Mammary epithelial cell (primary cell): Measurements from ENCODE around the gene CTIF.

Source experiments
- CTCF ChIP-seq, 2 donors: IDR thresholded peaks in 1 of 2; conservative IDR thresholded peaks in 1 of 2; 2 replicates each; pipeline ENCODE4 v1.5.1; 2011 to 2012; ENCODE audit warnings: inconsistent platforms in 2 of 2, low read length in 2 of 2, mild to moderate bottlenecking in 2 of 2, control low read depth in 1 of 2, low read depth in 1 of 2; ENCODE audit not compliant: insufficient read depth in 1 of 2; ENCODE audit errors: extremely low read depth in 1 of 2
- EZH2 ChIP-seq: IDR thresholded peaks from 2 replicates; pipeline ENCODE4 v1.6.1; 2012; ENCODE audit warnings: low read length, inconsistent platforms, borderline replicate concordance

GRCh38 chr18:48581941-48582340 lies 43.1 kb downstream of the CTIF start:
- TF ChIP-seq CTCF (conservative IDR thresholded peaks at IDR 0.05 in 1 of 2, IDR thresholded peaks at IDR 0.05 in 1 of 2; ENCODE audit: extremely low read depth in 1 of 2, insufficient read depth in 1 of 2, low read depth in 1 of 2, low read length in 2 of 2) = no peak
- TF ChIP-seq EZH2 = no peak
